Adipose tissue (tissue), 3 donors: Measurements from ENCODE around the gene NXF3. TPM values are rescaled to one million over a fixed set of nuclear protein-coding genes. Genes with fewer than 3 reads are reported as not detected.
"Not testable (repeated sequence)": the region's sequence is repeated elsewhere in the genome, so short reads cannot be mapped to it uniquely, and the experiment has no call there.

Experiments
- H3K27ac ChIP-seq: one replicate; pipeline ENCODE4 v1.5.1; 2013; ENCODE audit warnings: low read depth, low read length
- WGBS, 3 donors: extraction: QIAGEN DNeasy Blood & Tissue Kit; methylation state at CpG; one replicate each; pipeline ENCODE4 v1.1.7; 2013; 5-methylcytosine and 5-hydroxymethylcytosine counted together
- polyA plus RNA-seq, 3 donors: library from polyadenylated mRNA; stranded (reverse); fragments of 200-250 nt; gene quantifications; one replicate each; pipeline ENCODE4 v1.2.3, GENCODE V29; 2013
- donor health status: healthy with polysubstance abuse.
- donor health status: Bipolar disorder and iron deficiency.
- donor health status: healthy.

NXF3 gene
- polyA plus RNA-seq, 3 donors = 0.03 to 0.86 (median 0.79) TPM

GRCh38 chrX:103063191-103063845 is 29.6 kb downstream of the NXF3 start:
- 2 to 32% (median 3%) methylated on average over 14 to 32 of the region's 34 CpGs for WGBS, 3 donors
- no peak overlapping the region for H3K27ac ChIP-seq

GRCh38 chrX:103061486-103061885 is 31.5 kb downstream of the NXF3 start:
- WGBS, 3 donors = 76 to 81% (median 78%) methylated on average over 3 of the region's 3 CpGs
- H3K27ac ChIP-seq = no peak overlapping the region

GRCh38 chrX:103056902-103057301 is 36.0 kb downstream of the NXF3 start:
- no peak overlapping the region for H3K27ac ChIP-seq
- 35 to 93% (median 65%) methylated on average over 2 of the region's 2 CpGs for WGBS, 3 donors

GRCh38 chrX:103052625-103053024 is 40.3 kb downstream of the NXF3 start:
- no peak overlapping the region for H3K27ac ChIP-seq

- 20 to 38% (median 22%) methylated on average over 8 of the region's 8 CpGs for WGBS, 3 donors
- H3K27ac ChIP-seq = no peak overlapping the region
Observed at GRCh38 chrX:103051260-103051789, 41.6 kb downstream of the NXF3 start.

GRCh38 chrX:103033371-103033770 is 59.6 kb downstream of the NXF3 start:
- not testable (repeated sequence) for H3K27ac ChIP-seq
- WGBS, 3 donors = 32 to 87% (median 75%) methylated on average over 1 of the region's 1 CpG

Other genes with a start within 250 kb of the NXF3 start
- under 1 TPM in 1 of 3 donors, not detected in 2; 0.12 TPM for gene RAB40AL, start 155.9 kb downstream of the NXF3 start, polyA plus RNA-seq
- gene BEX1, start 29.0 kb downstream of the NXF3 start, polyA plus RNA-seq = 10 to 100 TPM in 1 of 3 donors, under 1 TPM in 1, not detected in 1; 1.00 to 22.1 TPM
- 10 to 100 TPM; 18.1 to 51.7 (median 22.1) TPM for gene BEX4, start 122.0 kb upstream of the NXF3 start, polyA plus RNA-seq
- 100 to 1,000 TPM in 1 of 3 donors, 10 to 100 TPM in 2; 28.6 to 111 (median 28.8) TPM for gene TCEAL8, start 162.0 kb upstream of the NXF3 start, polyA plus RNA-seq
- under 1 TPM in 2 of 3 donors, not detected in 1; 0.12 to 0.31 TPM for gene TCEAL5, start 183.6 kb upstream of the NXF3 start, polyA plus RNA-seq
- gene BEX2, start 217.8 kb upstream of the NXF3 start, polyA plus RNA-seq = 10 to 100 TPM in 1 of 3 donors, 1 to 10 TPM in 2; 1.1 to 22.9 (median 3.9) TPM
- 10 to 100 TPM in 1 of 3 donors, 1 to 10 TPM in 1, under 1 TPM in 1; 0.53 to 13.8 (median 2.0) TPM for gene TCEAL7, start 237.1 kb upstream of the NXF3 start, polyA plus RNA-seq